D721Med (cell line): ENCODE results near the gene MSANTD7.
"Not testable (repeated sequence)": the region's sequence is repeated elsewhere in the genome, so short reads cannot be mapped to it uniquely, and the experiment has no call there.

ENCODE experiments used
- DNase-seq: peaks from one replicate; pipeline ENCODE4 v3.0.0; 2011; ENCODE audit warnings: low spot score; ENCODE audit not compliant: insufficient read length
- FAIRE-seq: peaks from 2 replicates; lab custom pipeline; 2011; peaks lifted over from hg19 to GRCh38; lab: Jason Lieb, UNC
- TF ChIP-seq, protein P1 (sequence below): IDR thresholded peaks from 2 replicates; pipeline ENCODE4 v1.5.1; 2012; ENCODE audit warnings: mild to moderate bottlenecking, control low read depth; ENCODE audit not compliant: insufficient read depth; ENCODE audit errors: missing control alignments

MSANTD7 gene

DNA sequence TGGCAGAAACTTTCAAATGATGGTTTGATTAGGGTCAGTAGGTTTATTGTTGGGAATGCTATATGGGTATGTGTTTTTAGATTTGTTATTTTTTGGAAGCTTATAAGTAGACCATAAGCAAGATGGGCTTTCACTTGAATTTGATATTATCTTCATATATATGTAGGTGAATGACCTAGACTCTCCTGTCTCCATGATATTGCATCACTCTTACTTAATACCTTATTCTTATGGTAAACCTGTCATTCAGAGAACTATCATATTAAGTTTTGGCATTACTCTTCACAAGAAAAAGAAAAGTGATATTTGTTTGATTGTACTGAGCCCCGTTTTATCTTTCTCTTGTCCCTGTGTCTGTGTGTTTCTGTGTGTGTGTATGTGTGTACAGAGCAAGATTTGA is 17.3 kb downstream of the MSANTD7 start:
- no peak for DNase-seq

DNA sequence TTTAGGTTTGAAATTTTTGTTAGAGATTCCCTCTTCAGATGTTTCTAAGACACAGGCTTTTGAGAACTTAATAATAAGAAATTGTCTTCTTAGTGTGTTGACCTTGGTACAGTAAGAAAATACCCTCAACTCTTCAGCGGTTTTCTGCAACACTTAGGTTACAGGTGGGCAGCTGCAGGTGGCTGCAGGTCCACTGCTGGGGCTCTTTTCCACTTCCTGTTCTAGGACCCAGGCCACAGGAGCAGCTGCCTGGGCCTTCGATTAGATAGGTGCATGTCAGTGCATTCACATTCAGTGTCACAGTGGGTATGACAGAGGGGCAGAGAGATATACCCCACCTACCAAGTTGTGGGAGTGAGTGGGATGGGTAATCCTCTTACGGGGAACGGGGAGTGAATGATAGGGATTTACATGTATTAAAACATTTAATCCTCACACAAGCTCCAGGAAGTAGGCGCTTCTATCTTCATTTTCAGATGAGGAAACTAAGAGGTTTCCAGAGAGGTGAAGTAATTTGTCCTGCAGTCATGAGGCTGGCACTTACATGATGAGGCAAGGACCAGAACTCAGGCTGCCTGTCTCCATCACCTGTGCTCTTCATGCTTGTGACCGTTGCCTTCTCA is 20.3 kb downstream of the MSANTD7 start:
- TF ChIP-seq, protein P1, sequence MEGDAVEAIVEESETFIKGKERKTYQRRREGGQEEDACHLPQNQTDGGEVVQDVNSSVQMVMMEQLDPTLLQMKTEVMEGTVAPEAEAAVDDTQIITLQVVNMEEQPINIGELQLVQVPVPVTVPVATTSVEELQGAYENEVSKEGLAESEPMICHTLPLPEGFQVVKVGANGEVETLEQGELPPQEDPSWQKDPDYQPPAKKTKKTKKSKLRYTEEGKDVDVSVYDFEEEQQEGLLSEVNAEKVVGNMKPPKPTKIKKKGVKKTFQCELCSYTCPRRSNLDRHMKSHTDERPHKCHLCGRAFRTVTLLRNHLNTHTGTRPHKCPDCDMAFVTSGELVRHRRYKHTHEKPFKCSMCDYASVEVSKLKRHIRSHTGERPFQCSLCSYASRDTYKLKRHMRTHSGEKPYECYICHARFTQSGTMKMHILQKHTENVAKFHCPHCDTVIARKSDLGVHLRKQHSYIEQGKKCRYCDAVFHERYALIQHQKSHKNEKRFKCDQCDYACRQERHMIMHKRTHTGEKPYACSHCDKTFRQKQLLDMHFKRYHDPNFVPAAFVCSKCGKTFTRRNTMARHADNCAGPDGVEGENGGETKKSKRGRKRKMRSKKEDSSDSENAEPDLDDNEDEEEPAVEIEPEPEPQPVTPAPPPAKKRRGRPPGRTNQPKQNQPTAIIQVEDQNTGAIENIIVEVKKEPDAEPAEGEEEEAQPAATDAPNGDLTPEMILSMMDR, result no peak
- DNase-seq (peak; percentile 33), FAIRE-seq (peak; percentile 98)

More for the DNA sequence above, 17.3 kb downstream of the MSANTD7 start:
- TF ChIP-seq, protein P1, result no peak
- no peak for FAIRE-seq

DNA sequence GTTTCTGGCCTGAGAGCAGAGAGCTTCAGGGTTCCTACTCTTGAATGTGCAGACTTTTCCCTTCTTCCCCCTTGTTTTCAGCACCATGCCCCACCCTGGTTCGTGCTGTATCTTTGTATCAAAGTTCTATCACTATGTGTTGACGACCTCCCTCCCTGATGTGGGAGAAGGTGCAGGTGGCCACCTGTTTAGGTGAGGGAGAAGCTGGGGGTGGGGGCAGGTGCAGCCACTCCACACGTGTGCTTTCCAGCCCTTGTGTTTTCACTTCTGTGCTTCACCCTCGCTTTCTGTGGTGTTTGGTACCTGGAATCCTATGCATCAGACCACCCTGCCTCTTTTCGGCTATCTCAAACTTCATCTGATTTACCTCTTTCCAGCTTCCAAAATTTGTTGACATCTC is 20.9 kb downstream of the MSANTD7 start:
- TF ChIP-seq, protein P1, result no peak
- DNase-seq (no peak), FAIRE-seq (no peak)

DNA sequence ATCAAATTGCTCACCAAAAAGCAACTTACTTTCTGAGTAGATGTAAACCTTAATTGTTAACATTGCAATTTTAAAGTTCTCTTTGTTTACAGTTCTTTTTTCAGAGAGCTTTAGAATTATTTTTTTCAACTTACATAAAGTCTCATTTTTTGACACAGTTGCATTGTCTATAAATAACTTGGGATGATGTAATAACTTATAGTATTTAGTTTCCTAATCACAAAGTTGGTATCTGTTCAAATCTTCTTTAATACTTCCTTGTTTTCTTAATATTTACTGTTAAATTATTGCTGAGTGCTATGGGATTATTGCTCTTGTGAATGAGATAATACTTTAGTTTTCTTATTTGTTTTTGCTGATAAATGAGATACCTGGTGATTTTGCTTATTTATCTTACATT is 21.7 kb downstream of the MSANTD7 start:
- TF ChIP-seq, protein P1, result no peak
- DNase-seq, result no peak
- peak; percentile 64 for FAIRE-seq

DNA sequence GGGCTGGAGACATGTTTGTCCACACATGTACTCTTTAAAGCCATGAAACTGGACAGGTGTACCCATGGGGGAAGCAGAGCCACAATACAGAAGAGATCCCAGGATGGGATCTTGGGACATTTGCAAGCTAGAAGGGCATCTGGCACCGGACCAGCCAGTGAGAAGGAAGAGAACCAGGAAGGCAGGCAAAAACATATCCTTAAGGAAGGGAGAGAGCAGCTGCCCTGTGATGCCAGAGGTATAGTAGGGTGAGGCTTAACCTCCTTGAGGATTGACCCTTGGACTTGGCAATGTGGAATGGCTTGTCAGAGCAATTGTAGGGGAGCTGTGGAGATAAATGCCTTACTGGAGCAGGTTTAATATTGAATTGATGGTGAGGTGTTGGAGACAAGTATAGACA is 22.7 kb downstream of the MSANTD7 start:
- TF ChIP-seq, protein P1, result no peak
- FAIRE-seq (no peak), DNase-seq (no peak)

DNA sequence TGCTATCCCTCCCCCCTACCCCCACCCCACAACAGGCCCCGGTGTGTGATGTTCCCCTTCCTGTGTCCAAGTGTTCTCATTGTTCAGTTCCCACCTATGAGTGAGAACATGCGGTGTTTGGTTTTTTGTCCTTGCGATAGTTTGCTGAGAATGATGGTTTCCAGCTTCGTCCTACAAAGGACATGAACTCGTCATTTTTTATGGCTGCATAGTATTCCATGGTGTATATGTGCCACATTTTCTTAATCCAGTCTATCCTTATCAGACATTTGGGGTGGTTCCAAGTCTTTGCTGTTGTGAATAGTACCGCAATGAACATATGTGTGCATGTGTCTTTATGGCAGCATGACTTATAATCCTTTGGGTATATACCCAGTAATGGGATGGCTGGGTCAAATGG is 26.4 kb downstream of the MSANTD7 start:
- not testable (repeated sequence) for FAIRE-seq

DNA sequence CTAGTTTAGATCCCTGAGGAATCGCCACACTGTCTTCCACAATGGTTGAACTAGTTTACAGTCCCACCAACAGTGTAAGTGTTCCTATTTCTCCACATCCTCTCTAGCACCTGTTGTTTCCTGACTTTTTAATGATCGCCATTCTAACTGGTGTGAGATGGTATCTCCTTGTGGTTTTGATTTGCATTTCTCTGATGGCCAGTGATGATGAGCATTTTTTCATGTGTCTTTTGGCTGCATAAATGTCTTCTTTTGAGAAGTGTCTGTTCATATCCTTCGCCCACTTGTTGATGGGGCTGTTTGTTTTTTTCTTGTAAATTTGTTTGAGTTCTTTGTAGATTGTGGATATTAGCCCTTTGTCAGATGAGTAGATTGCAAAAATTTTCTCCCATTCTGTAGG is 26.8 kb downstream of the MSANTD7 start:
- FAIRE-seq, DNase-seq: not testable (repeated sequence)

More for the DNA sequence above, 26.4 kb downstream of the MSANTD7 start:
- DNase-seq, result not testable (repeated sequence)

DNA sequence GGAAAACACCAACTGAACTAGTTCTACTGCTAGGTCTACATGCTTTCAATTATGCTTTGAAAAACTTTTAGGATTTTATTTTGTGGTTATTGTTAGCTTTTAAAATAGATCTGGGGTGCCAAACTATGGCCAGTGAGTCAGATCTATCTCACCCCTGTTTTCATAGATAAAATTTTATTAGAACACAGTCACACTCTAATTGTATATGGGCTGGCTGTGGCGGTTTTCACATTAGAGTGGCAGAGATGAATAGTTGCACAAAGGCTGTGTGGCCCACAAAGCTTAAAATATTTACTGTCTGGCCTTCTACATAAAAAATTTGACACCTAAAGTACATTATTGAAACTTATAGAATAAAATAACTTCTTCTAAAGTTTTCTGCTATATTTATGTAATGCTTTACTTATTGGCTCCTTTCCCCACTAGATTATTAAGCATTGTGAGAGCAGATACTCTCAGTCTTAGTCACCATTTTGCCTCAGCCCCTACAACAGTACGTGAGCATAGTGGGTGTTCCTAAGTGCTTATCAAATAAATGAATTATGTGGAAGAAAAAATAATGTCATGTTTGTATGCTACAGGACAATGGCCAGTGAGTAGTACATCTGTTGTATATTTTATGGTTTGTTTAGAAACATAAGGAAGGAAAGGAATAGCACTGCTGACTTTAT is 35.1 kb downstream of the MSANTD7 start:
- no peak for DNase-seq
- no peak for FAIRE-seq
- TF ChIP-seq, protein P1, result no peak
